ENCODE results near the gene SPON1.
"Not testable (repeated sequence)": the region's sequence is repeated elsewhere in the genome, so short reads cannot be mapped to it uniquely, and the experiment has no call there.

SPON1 gene

GRCh38 chr11:14124886-14125285, 162.4 kb downstream of the SPON1 start:
- DNase-seq (ENCODE audit: low read depth), result no peak

- no peak for DNase-seq (ENCODE audit: low read depth)
Observed at GRCh38 chr11:14125529-14125928, 163.0 kb downstream of the SPON1 start.

GRCh38 chr11:14127679-14128078, 165.2 kb downstream of the SPON1 start:
- no peak for DNase-seq (ENCODE audit: low read depth)

GRCh38 chr11:14132312-14132711, 169.8 kb downstream of the SPON1 start:
- DNase-seq (ENCODE audit: low read depth), result no peak

GRCh38 chr11:14133381-14133780, 170.9 kb downstream of the SPON1 start:
- no peak for DNase-seq (ENCODE audit: low read depth)

- DNase-seq (ENCODE audit: low read depth), result no peak
Observed at GRCh38 chr11:14136561-14136960, 174.0 kb downstream of the SPON1 start.

- no peak for DNase-seq (ENCODE audit: low read depth)
Observed at GRCh38 chr11:14137284-14137683, 174.8 kb downstream of the SPON1 start.

- no peak for DNase-seq (ENCODE audit: low read depth)
Observed at GRCh38 chr11:14140991-14141390, 178.5 kb downstream of the SPON1 start.

GRCh38 chr11:14141676-14142075, 179.2 kb downstream of the SPON1 start:
- DNase-seq (ENCODE audit: low read depth), result no peak

GRCh38 chr11:14144934-14145333, 182.4 kb downstream of the SPON1 start:
- no peak for DNase-seq (ENCODE audit: low read depth)

- no peak for DNase-seq (ENCODE audit: low read depth)
Observed at GRCh38 chr11:14148653-14149273, 186.2 kb downstream of the SPON1 start.

- DNase-seq (ENCODE audit: low read depth), result no peak
Observed at GRCh38 chr11:14149683-14150082, 187.2 kb downstream of the SPON1 start.

- no peak for DNase-seq (ENCODE audit: low read depth)
Observed at GRCh38 chr11:14150878-14151277, 188.4 kb downstream of the SPON1 start.

GRCh38 chr11:14154103-14154502, 191.6 kb downstream of the SPON1 start:
- DNase-seq (ENCODE audit: low read depth), result not testable (repeated sequence)

- no peak for DNase-seq (ENCODE audit: low read depth)
Observed at GRCh38 chr11:14158393-14158792, 195.9 kb downstream of the SPON1 start.

- DNase-seq (ENCODE audit: low read depth), result no peak
Observed at GRCh38 chr11:14163576-14163975, 201.1 kb downstream of the SPON1 start.

GRCh38 chr11:14173679-14174078, 211.2 kb downstream of the SPON1 start:
- not testable (repeated sequence) for DNase-seq (ENCODE audit: low read depth)

- no peak for DNase-seq (ENCODE audit: low read depth)
Observed at GRCh38 chr11:14179116-14179820, 216.7 kb downstream of the SPON1 start.

GRCh38 chr11:14181121-14181520, 218.6 kb downstream of the SPON1 start:
- no peak for DNase-seq (ENCODE audit: low read depth)

- no peak for DNase-seq (ENCODE audit: low read depth)
Observed at GRCh38 chr11:14182833-14183364, 220.4 kb downstream of the SPON1 start.

GRCh38 chr11:14184028-14184940, 221.8 kb downstream of the SPON1 start:
- no peak for DNase-seq (ENCODE audit: low read depth)

- no peak for DNase-seq (ENCODE audit: low read depth)
Observed at GRCh38 chr11:14185461-14185860, 222.9 kb downstream of the SPON1 start.
